Hepatic stellate cell (primary cell): ENCODE results near the gene OSBPL6.

Experiments
- DNase-seq: peaks from one replicate; pipeline ENCODE4 v3.0.0; 2011; ENCODE audit warnings: low spot score

The OSBPL6 gene

GRCh38 chr2:178448968-178449661, 254.8 kb downstream of the OSBPL6 start:
- DNase-seq, result no peak

DNA sequence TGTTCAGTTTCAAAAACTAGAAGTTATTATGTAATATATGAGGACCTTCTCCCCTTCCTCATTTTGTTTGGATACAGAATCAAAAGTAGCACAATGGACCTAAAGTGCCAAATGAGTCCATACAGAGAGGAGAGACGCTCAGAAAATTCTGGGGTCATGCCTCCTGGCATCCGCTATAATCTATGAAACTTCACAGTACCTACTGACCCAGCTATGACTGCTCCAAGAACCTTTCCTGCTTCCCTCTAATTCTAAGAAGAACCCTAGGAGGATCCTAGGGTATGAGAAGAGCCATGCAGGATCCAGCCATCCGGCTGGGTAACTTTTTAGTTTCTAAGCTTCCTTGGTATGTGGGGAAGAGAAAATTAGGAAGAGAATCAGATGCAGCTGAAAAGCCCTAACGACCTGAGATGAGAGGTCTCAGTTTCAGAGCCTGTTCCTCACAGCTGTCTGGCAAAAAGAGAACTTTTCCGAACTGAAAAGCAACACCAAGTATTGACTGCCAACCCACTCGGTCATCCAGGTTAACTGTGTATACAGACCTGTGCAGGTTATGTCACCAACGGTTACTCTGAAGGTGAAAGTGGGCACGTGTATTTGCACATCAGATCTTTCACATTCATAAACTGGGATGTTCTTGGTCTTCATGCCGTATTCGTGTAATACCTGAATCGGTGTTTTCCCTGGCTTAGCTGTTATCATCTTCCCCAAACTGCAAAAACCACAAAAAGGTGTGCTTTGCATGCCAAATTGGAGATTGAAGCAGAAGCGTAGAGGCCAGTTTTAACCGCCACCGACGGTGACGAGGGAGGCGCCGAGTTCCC, 255.6 kb downstream of the OSBPL6 start:
- peak; percentile 14 for DNase-seq

DNA sequence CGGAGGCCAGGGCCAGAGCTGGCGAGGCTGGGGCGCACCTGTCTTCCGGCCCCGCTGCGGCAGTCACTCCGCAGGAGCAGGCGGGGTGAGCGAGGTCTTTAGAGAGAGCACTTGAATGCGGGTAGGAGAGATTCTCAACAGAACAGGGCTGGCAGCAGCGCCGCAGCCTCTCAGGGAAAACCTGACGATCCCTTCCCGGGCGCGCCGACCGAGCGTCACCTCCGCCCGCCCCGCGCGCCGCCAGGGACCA, 256.1 kb downstream of the OSBPL6 start:
- DNase-seq, result no peak

GRCh38 chr2:178450774-178451525, 256.6 kb downstream of the OSBPL6 start, which contains the start of the genes PJVK and PRKRA:
TSS of gene PJVK (plus strand) at chr2:178451378. CDS start at chr2:178453410, 2,032 bp downstream.
TSS of gene PRKRA (minus strand) at chr2:178451175. CDS start at chr2:178451030, 145 bp downstream.
- DNase-seq, result peak; percentile 93

GRCh38 chr2:178452334-178452733, 258.0 kb downstream of the OSBPL6 start:
- no peak for DNase-seq
